GM11168 (cell line): ENCODE data around the gene HMGN3.
"Not testable (repeated sequence)": the region's sequence is repeated elsewhere in the genome, so short reads cannot be mapped to it uniquely, and the experiment has no call there.

Experiments used
- in situ Hi-C: fragments of 300-500 bp; cut with MboI; formaldehyde crosslinking; loops from one replicate; pipeline ENCODE4 v1.12.0; 2022; ENCODE audit warnings: low sequenced_read_pairs; ENCODE audit not compliant: unreplicated experiment

The HMGN3 gene

GRCh38 chr6:79234150-79235022 is at the start of gene HMGN3:
TSS of gene HMGN3 (minus strand) at chr6:79234682.
- in situ Hi-C loops, result no loop called here

- in situ Hi-C loops, result no loop called here
Measured at GRCh38 chr6:79280756-79281155, 46.3 kb upstream of the HMGN3 start.

- in situ Hi-C loops, result no loop called here
Measured at GRCh38 chr6:79277109-79277508, 42.6 kb upstream of the HMGN3 start.

- in situ Hi-C loops, result no loop called here
Measured at GRCh38 chr6:79269877-79270276, 35.4 kb upstream of the HMGN3 start.

- in situ Hi-C loops, result no loop called here
Measured at GRCh38 chr6:79267128-79267527, 32.6 kb upstream of the HMGN3 start.

- in situ Hi-C loops, result no loop called here
Measured at GRCh38 chr6:79266051-79266450, 31.6 kb upstream of the HMGN3 start.

GRCh38 chr6:79263359-79263758 is 28.9 kb upstream of the HMGN3 start:
- in situ Hi-C loops, result no loop called here

- in situ Hi-C loops, result no loop called here
Measured at GRCh38 chr6:79261666-79262065, 27.2 kb upstream of the HMGN3 start.

- in situ Hi-C loops, result no loop called here
Measured at GRCh38 chr6:79260772-79261171, 26.3 kb upstream of the HMGN3 start.

- in situ Hi-C loops, result no loop called here
Measured at GRCh38 chr6:79257381-79258205, 23.1 kb upstream of the HMGN3 start.

GRCh38 chr6:79256770-79257169 is 22.3 kb upstream of the HMGN3 start:
- in situ Hi-C loops, result not testable (repeated sequence)

GRCh38 chr6:79255086-79255485 is 20.6 kb upstream of the HMGN3 start:
- in situ Hi-C loops, result not testable (repeated sequence)

- in situ Hi-C loops, result no loop called here
Measured at GRCh38 chr6:79250559-79250958, 16.1 kb upstream of the HMGN3 start.

GRCh38 chr6:79250107-79250514 is 15.6 kb upstream of the HMGN3 start:
- in situ Hi-C loops, result no loop called here

GRCh38 chr6:79249136-79249535 is 14.7 kb upstream of the HMGN3 start:
- in situ Hi-C loops, result no loop called here

GRCh38 chr6:79246891-79247290 is 12.4 kb upstream of the HMGN3 start:
- in situ Hi-C loops, result no loop called here

GRCh38 chr6:79241228-79241627 is 6.7 kb upstream of the HMGN3 start:
- in situ Hi-C loops, result no loop called here

- in situ Hi-C loops, result no loop called here
Measured at GRCh38 chr6:79240509-79240908, 6.0 kb upstream of the HMGN3 start.

GRCh38 chr6:79239536-79240168 is 5.2 kb upstream of the HMGN3 start:
- in situ Hi-C loops, result no loop called here

GRCh38 chr6:79238919-79239318 is 4.4 kb upstream of the HMGN3 start:
- in situ Hi-C loops, result no loop called here

- in situ Hi-C loops, result no loop called here
Measured at GRCh38 chr6:79236711-79237110, 2.2 kb upstream of the HMGN3 start.
